GM18858 (cell line): ENCODE data around the gene FAM163B.

ENCODE experiments used
- ATAC-seq: cut with Tn5 transposase; IDR thresholded peaks from one replicate; pipeline ENCODE4 v1.9.1; 2021; ENCODE audit not compliant: unreplicated experiment

The FAM163B gene

GRCh38 chr9:133551446-133551845 lies 57.7 kb downstream of the FAM163B start:
- no peak for ATAC-seq

DNA sequence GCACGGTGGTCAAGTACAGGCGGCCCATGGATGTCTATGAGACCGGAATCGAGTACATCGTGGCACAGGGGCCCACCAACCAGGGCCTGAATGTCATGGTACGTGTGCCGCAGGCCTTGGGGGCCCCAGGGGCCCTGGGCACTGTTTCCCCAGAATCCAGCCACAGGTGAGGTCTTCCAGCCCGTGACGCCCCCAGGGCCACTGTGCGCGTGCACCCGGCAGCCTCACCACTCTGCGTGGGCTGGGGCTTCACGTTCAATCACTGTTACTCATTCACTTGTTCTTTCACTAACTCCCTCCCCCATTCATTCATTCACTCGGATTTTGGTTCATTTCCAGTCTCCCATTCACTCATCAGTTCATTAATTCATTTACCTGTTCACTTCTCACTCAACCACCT lies 62.1 kb downstream of the FAM163B start:
- no peak for ATAC-seq

GRCh38 chr9:133546287-133546680 lies 62.9 kb downstream of the FAM163B start:
- no peak for ATAC-seq

- ATAC-seq = no peak
Observed at GRCh38 chr9:133545494-133546286, 63.5 kb downstream of the FAM163B start.

GRCh38 chr9:133543772-133544467 lies 65.3 kb downstream of the FAM163B start:
- no peak for ATAC-seq

DNA sequence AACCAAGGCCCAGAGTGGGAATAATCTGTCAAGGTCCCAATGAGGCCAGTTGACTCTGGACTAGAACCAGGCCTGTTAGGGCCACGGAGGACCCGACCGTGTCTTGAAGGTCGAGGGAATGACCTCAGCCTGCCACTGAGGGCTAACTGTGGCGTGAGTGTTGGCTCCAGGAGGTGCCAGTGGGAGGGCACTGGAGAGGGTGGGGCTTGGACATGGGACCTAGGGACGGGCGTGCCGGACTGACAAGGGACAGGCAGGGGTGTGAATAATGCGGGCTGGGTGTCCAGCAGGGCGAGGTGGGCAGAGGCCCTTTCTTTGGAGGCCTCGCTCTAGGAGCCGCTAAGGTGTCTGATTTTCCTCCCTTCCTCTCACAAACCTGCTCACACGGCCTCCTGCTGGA lies 67.2 kb downstream of the FAM163B start:
- no peak for ATAC-seq

DNA sequence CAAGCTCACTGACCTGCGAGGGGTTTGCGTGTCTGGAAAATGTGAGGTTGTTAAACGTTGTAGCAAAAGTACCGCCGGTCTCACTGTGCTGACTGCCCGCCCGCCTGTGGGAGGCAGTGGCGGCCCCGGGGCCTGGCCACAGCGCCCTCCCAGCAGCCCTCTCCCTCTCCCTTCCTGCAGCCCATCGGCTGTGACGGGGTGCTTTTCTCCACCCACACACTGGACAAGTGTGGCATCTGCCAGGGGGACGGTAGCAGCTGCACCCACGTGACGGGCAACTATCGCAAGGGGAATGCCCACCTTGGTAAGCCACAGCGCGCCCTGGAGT lies 68.5 kb downstream of the FAM163B start:
- no peak for ATAC-seq

- ATAC-seq = no peak
Observed at GRCh38 chr9:133539991-133540697, 69.0 kb downstream of the FAM163B start.

GRCh38 chr9:133538851-133539833 lies 70.0 kb downstream of the FAM163B start:
- no peak for ATAC-seq

DNA sequence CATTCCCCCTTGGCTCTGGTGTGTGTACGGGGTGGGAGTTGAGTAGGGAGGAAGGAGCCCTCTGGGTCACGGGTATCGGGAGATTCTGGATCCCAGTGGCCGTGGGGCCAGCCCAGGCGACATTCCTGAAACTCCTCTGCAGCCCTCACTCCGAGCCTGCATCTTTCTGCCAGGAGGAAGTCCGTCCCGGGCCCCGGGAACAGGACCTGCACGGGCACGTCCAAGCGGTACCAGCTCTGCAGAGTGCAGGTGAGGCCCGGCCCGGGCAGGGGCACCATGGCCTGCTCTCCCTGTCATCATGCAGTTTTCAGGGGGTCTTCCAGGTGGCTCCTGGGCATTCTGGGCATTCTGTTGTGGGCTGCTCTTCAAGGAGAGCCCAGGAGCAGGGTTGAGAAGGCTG lies 71.0 kb downstream of the FAM163B start:
- no peak for ATAC-seq

DNA sequence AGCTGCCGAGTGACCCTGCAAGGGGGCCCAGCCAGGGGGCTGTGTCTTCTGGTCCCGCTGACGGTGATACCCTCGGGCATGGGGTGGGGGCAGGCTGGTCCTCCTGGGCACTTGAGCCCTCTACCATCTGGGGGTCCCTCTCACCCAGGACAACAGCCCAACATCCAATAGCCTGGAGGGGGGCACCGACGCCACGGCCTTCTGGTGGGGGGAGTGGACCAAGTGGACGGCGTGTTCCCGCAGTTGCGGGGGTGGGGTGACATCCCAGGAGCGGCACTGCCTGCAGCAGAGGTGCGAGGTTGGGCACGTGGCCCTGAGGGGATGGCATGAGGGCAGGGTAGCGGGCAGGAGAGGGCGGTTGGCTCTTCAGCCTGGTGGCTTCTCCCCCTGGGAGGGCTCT lies 71.9 kb downstream of the FAM163B start:
- no peak for ATAC-seq

GRCh38 chr9:133536536-133536935 lies 72.7 kb downstream of the FAM163B start:
- ATAC-seq = no peak

- no peak for ATAC-seq
Observed at GRCh38 chr9:133536080-133536479, 73.1 kb downstream of the FAM163B start.

GRCh38 chr9:133535306-133535877 lies 73.8 kb downstream of the FAM163B start:
- ATAC-seq = no peak

- ATAC-seq = no peak
Observed at GRCh38 chr9:133534346-133535291, 74.6 kb downstream of the FAM163B start, which contains the start of gene ADAMTSL2. Gene ADAMTSL2 (plus strand): TSS chr9:133534704. CDS start chr9:133536713, 2,009 bp downstream.

- no peak for ATAC-seq
Observed at GRCh38 chr9:133533857-133534256, 75.3 kb downstream of the FAM163B start.

GRCh38 chr9:133532937-133533668 lies 76.1 kb downstream of the FAM163B start:
- no peak for ATAC-seq

GRCh38 chr9:133531293-133531692 lies 77.9 kb downstream of the FAM163B start:
- ATAC-seq = no peak

DNA sequence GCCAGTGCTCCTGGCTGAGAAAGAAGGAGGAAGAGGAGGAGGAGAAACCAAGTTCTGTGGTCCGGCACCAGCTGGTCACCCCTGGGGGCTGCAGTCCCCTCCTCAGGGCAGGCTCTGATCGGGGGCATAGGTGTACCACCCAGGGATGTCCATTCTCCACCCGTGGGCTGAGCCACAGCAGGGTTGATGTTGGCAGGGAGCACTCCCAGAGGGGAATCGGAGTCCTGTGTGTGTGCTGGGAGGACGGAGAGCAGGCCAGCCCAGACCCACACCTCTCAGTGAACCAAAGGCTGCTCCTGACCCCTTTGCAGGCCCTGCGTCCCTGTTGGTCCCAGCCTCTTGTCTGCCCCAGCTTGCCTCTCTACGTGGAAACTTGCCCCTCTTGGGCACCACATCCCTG lies 79.3 kb downstream of the FAM163B start:
- ATAC-seq = no peak
